IMR-90 (cell line): ENCODE results near the gene CLPTM1. TPM values are rescaled to one million over a fixed set of nuclear protein-coding genes. Genes with fewer than 3 reads are reported as not detected.

Source experiments
- ATAC-seq: fragments of 200-7000 bp; cut with Tn5 transposase; 2 replicates; pipeline ENCODE4 v1.9.1; 2020; ENCODE audit warnings: low read depth, mild to moderate bottlenecking, moderate library complexity
- BruUV-seq: library from RNA; stranded (reverse); fragments of 400-500 nt; replicated peaks from 2 replicates; lab custom pipeline; 2021; lab: Mats Ljungman, UMichigan
- CTCF ChIA-PET: fragments of 300-600 bp; formaldehyde crosslinking; extraction: SDS; loops from one replicate; lab custom pipeline; 2021; ENCODE audit warnings: antibody characterized with exemption; lab: Yijun Ruan, JAX
- POLR2A ChIA-PET: fragments of 300-600 bp; sonication (Branson Sonifier 250); formaldehyde crosslinking; loops from one replicate; lab custom pipeline; 2022; ENCODE audit warnings: antibody characterized with exemption; ENCODE audit not compliant: unreplicated experiment; lab: Charles Lee
- DNase-seq: peaks from one replicate; pipeline ENCODE4 v3.0.0; 2013
- H2AFZ ChIP-seq: replicated peaks from 2 replicates; pipeline ENCODE3; 2013; ENCODE audit warnings: low read length, mild to moderate bottlenecking; ENCODE audit not compliant: poor library complexity
- H2AK5ac ChIP-seq: 2 replicates; pipeline ENCODE4 v1.6.1; 2013; ENCODE audit warnings: low read depth, low read length, inconsistent platforms
- H2AK9ac ChIP-seq: replicated peaks from 2 replicates; pipeline ENCODE3; 2013; ENCODE audit warnings: mild to moderate bottlenecking, low read depth, low read length, moderate library complexity; ENCODE audit not compliant: poor library complexity
- H2BK120ac ChIP-seq: 2 replicates; pipeline ENCODE4 v1.6.1; 2013; ENCODE audit warnings: low read depth, low read length, inconsistent platforms
- H2BK15ac ChIP-seq: 3 replicates; pipeline ENCODE4 v1.6.1; 2013; ENCODE audit warnings: low read depth, low read length, inconsistent platforms
- H2BK20ac ChIP-seq: 2 replicates; pipeline ENCODE4 v1.6.1; 2013; ENCODE audit warnings: low read depth, mild to moderate bottlenecking, inconsistent platforms, low read length, moderate library complexity
- H2BK5ac ChIP-seq: 2 replicates; pipeline ENCODE4 v1.6.1; 2013; ENCODE audit warnings: mild to moderate bottlenecking, low read depth, low read length, inconsistent platforms; ENCODE audit not compliant: poor library complexity, severe bottlenecking
- H3K14ac ChIP-seq: replicated peaks from 2 replicates; pipeline ENCODE4 v1.6.1; 2013; ENCODE audit warnings: low read depth, low read length, inconsistent platforms
- H3K18ac ChIP-seq: 2 replicates; pipeline ENCODE4 v1.6.1; 2013; ENCODE audit warnings: low read depth, low read length, control low read depth
- H3K23ac ChIP-seq: 2 replicates; pipeline ENCODE4 v1.6.1; 2013; ENCODE audit warnings: low read depth, low read length, inconsistent platforms
- H3K27ac ChIP-seq: 2 replicates; pipeline ENCODE4 v1.5.1; 2013; ENCODE audit warnings: mild to moderate bottlenecking, control low read depth, low read length; ENCODE audit not compliant: insufficient read depth
- H3K27me3 ChIP-seq: 2 replicates; pipeline ENCODE4 v1.6.1; 2013; ENCODE audit warnings: low read length; ENCODE audit not compliant: control insufficient read depth, insufficient read depth
- H3K36me3 ChIP-seq: 2 replicates; pipeline ENCODE4 v1.6.1; 2013; ENCODE audit warnings: low read length, mixed read lengths; ENCODE audit not compliant: control insufficient read depth, insufficient read depth
- H3K4ac ChIP-seq: 2 replicates; pipeline ENCODE4 v1.6.1; 2013; ENCODE audit warnings: low read depth, low read length, inconsistent platforms
- H3K4me1 ChIP-seq: 2 replicates; pipeline ENCODE4 v1.6.1; 2013; ENCODE audit warnings: low read length, mixed read lengths; ENCODE audit not compliant: control insufficient read depth, insufficient read depth
- H3K4me2 ChIP-seq: 2 replicates; pipeline ENCODE4 v1.6.1; 2013; ENCODE audit warnings: low read depth, mild to moderate bottlenecking, control low read depth, low read length, moderate library complexity
- H3K4me3 ChIP-seq: 2 replicates; pipeline ENCODE4 v1.5.1; 2013; ENCODE audit warnings: low read depth, mild to moderate bottlenecking, control low read depth, low read length, moderate library complexity; ENCODE audit not compliant: insufficient read depth
- H3K56ac ChIP-seq: 2 replicates; pipeline ENCODE4 v1.6.1; 2013; ENCODE audit warnings: low read length, inconsistent platforms; ENCODE audit not compliant: insufficient read depth; ENCODE audit errors: extremely low read depth
- H3K79me1 ChIP-seq, 2 experiments: 2 replicates each; pipeline ENCODE4 v1.6.1; 2013; ENCODE audit warnings: low read length in 2 of 2, inconsistent platforms in 1 of 2, low read depth in 1 of 2
- H3K9ac ChIP-seq: 2 replicates; pipeline ENCODE4 v1.6.1; 2013; ENCODE audit warnings: low read depth, low read length, control low read depth
- H3K9me1 ChIP-seq: 2 replicates; pipeline ENCODE4 v1.6.1; 2013; ENCODE audit warnings: low read length, inconsistent platforms; ENCODE audit not compliant: insufficient read depth
- H3K9me3 ChIP-seq: 2 replicates; pipeline ENCODE4 v1.6.1; 2013; ENCODE audit warnings: low read length; ENCODE audit not compliant: control insufficient read depth, insufficient read depth
- H4K20me1 ChIP-seq: 2 replicates; pipeline ENCODE4 v1.6.1; 2013; ENCODE audit warnings: low read length, inconsistent platforms; ENCODE audit not compliant: insufficient read depth
- H4K5ac ChIP-seq: 2 replicates; pipeline ENCODE4 v1.6.1; 2013; ENCODE audit warnings: mild to moderate bottlenecking, low read depth, low read length, control low read depth
- H4K8ac ChIP-seq, 2 experiments: 2 replicates each; pipeline ENCODE4 v1.6.1; 2013; ENCODE audit warnings: low read depth in 2 of 2, low read length in 2 of 2, control low read depth in 1 of 2, inconsistent platforms in 1 of 2
- H4K91ac ChIP-seq: 2 replicates; pipeline ENCODE4 v1.6.1; 2013; ENCODE audit warnings: low read depth, low read length, inconsistent platforms; ENCODE audit not compliant: insufficient read depth
- BHLHE40 ChIP-seq: fragments of 150-350 bp; IDR thresholded peaks from 2 replicates; pipeline ENCODE4 v1.6.1; 2016; ENCODE audit warnings: mild to moderate bottlenecking, low read depth, low read length
- CEBPB ChIP-seq: IDR thresholded peaks from 2 replicates; pipeline ENCODE4 v1.6.1; 2012; ENCODE audit warnings: low read depth, low read length, improper control_type of control experiment
- CHD1 ChIP-seq: IDR thresholded peaks from 2 replicates; pipeline ENCODE4 v1.6.1; 2012; ENCODE audit warnings: low read depth, low read length, improper control_type of control experiment
- FOS ChIP-seq: fragments of 150-350 bp; IDR thresholded peaks from 2 replicates; pipeline ENCODE4 v1.6.1; 2016; ENCODE audit warnings: low read depth, low read length
- MAZ ChIP-seq: IDR thresholded peaks from 2 replicates; pipeline ENCODE4 v1.6.1; 2012; ENCODE audit warnings: low read depth, mild to moderate bottlenecking, low read length, improper control_type of control experiment, moderate library complexity, borderline replicate concordance
- MXI1 ChIP-seq: IDR thresholded peaks from 2 replicates; pipeline ENCODE4 v1.6.1; 2012; ENCODE audit warnings: low read depth, mild to moderate bottlenecking, low read length, moderate library complexity, borderline replicate concordance
- NFE2L2 ChIP-seq: fragments of 150-350 bp; IDR thresholded peaks from 2 replicates; pipeline ENCODE4 v1.6.1; 2016; ENCODE audit warnings: low read depth, mild to moderate bottlenecking, low read length
- POLR2A ChIP-seq: IDR thresholded peaks from 2 replicates; pipeline ENCODE4 v1.6.1; 2012; ENCODE audit warnings: mild to moderate bottlenecking, low read depth, low read length
- RAD21 ChIP-seq: IDR thresholded peaks from 2 replicates; pipeline ENCODE4 v1.6.1; 2012; ENCODE audit warnings: low read length, improper control_type of control experiment
- RCOR1 ChIP-seq: IDR thresholded peaks from 2 replicates; pipeline ENCODE4 v1.6.1; 2012; ENCODE audit warnings: mild to moderate bottlenecking, low read length, improper control_type of control experiment; ENCODE audit not compliant: insufficient replicate concordance
- RFX5 ChIP-seq: IDR thresholded peaks from 2 replicates; pipeline ENCODE4 v1.8.0; 2012; ENCODE audit warnings: low read depth, mild to moderate bottlenecking, low read length, moderate library complexity
- SMC3 ChIP-seq: fragments of 150-350 bp; IDR thresholded peaks from 2 replicates; pipeline ENCODE4 v1.6.1; 2016; ENCODE audit warnings: low read depth, mild to moderate bottlenecking, antibody characterized with exemption, low read length, moderate library complexity
- USF2 ChIP-seq: fragments of 150-350 bp; IDR thresholded peaks from 2 replicates; pipeline ENCODE4 v1.6.1; 2017; ENCODE audit warnings: mild to moderate bottlenecking, antibody characterized with exemption, low read length, low read depth
- WGBS, 2 experiments: methylation state at CpG; one replicate each; pipeline versions ENCODE4 v1.1.5 to v1.1.7; 2013; ENCODE audit warnings: missing lambda C conversion rate in 2 of 2; ENCODE audit not compliant: insufficient read length in 1 of 2; ENCODE audit errors: extremely low coverage in 2 of 2; 5-methylcytosine and 5-hydroxymethylcytosine counted together
- dilution Hi-C: fragments of 300-500 bp; cut with HindIII; formaldehyde crosslinking; loops from one replicate; pipeline ENCODE4 v1.14.3; 2018; ENCODE audit warnings: low sequenced_read_pairs; ENCODE audit not compliant: unreplicated experiment
- in situ Hi-C: fragments of 300-500 bp; cut with MboI; formaldehyde crosslinking; loops from 3 replicates; pipeline ENCODE4 v1.14.3; 2019; ENCODE audit warnings: low sequenced_read_pairs, inconsistent platforms, mixed read lengths
- intact Hi-C: fragments of 100-400 bp; cut with micrococcal nuclease; formaldehyde crosslinking; loops from 2 replicates; pipeline ENCODE4 v1.10.0; 2022
- polyA plus RNA-seq, 3 experiments: library from polyadenylated mRNA; depleted of rRNA; stranded (reverse); fragments of >200 nt; gene quantifications; 2 replicates each; pipeline ENCODE4 v1.2.3, GENCODE V29; 2012; ENCODE audit warnings: low replicate concordance in 1 of 3
- total RNA-seq: library from RNA; depleted of rRNA; stranded (reverse); fragments of >200 nt; gene quantifications from 2 replicates; pipeline ENCODE4 v1.2.3, GENCODE V29; 2012

CLPTM1 gene
- total and polyA plus RNA-seq, 2 of the 4 experiments (the other 2 are of a cell fraction) = 23.8 to 88.8 TPM

- TF ChIP-seq FOS = no peak
Measured at GRCh38 chr19:44992336-44993163, 37.4 kb downstream of the CLPTM1 start (continued).

- Histone ChIP-seq H3K4ac (no peak overlapping the region), H3K79me1 (0 out of 4 replicates have a peak, but pooled peaks cover 0 to 8% of the 10 kb centered on the region in 2 experiments), H3K27me3 (no peaks in the 10 kb centered on the region), H3K18ac (no peak overlapping the region), H3K36me3 (peaks cover 41% of the 10 kb centered on the region), H3K27ac (no peak overlapping the region), H3K4me2 (no peak overlapping the region), H2BK120ac (no peak overlapping the region), H2BK5ac (no peak overlapping the region), H3K56ac (no peak overlapping the region), H4K91ac (no peak overlapping the region), H2AK9ac (no peak overlapping the region), H4K5ac (no peak overlapping the region), H2BK15ac (no peak overlapping the region), H2BK20ac (no peak overlapping the region), H4K20me1 (peaks cover 13% of the 10 kb centered on the region), H4K8ac (no peak overlapping the region), H3K23ac (no peak overlapping the region), H3K9me1 (peaks cover 5% of the 10 kb centered on the region; the same call in 1 of the 2 replicates), H2AFZ (no peak overlapping the region), H3K9ac (no peak overlapping the region), H3K4me1 (no peaks in the 10 kb centered on the region), H3K9me3 (no peaks in the 10 kb centered on the region), H3K14ac (no peak overlapping the region), H3K4me3 (no peak overlapping the region), H2AK5ac (no peak overlapping the region)
- dilution Hi-C loops = no loop called here
- ChIA-PET CTCF (no interaction called here), POLR2A (no interaction called here)
- in situ Hi-C loops = no loop called here
- ATAC-seq (no peak), DNase-seq (no peak)
- no peak for TF ChIP-seq RFX5
- TF ChIP-seq CEBPB = no peak
- TF ChIP-seq MAZ = no peak
- no peak for TF ChIP-seq USF2
- no peak for TF ChIP-seq NFE2L2
- TF ChIP-seq CHD1 = no peak
- no peak for TF ChIP-seq RAD21
- TF ChIP-seq BHLHE40 = no peak
- no peak for TF ChIP-seq SMC3
- no peak for TF ChIP-seq RCOR1
- no peak for TF ChIP-seq FOS
- no peak for TF ChIP-seq MXI1
- TF ChIP-seq POLR2A = no peak
- intact Hi-C loops = no loop called here
- no CpG with 5 or more reads among the region's 6 CpGs for WGBS, 2 experiments
- BruUV-seq = no TSS peak
Measured at GRCh38 chr19:44993526-44993925, 38.3 kb downstream of the CLPTM1 start.
